A549 (cell line): Measurements from ENCODE around the gene SDC1. TPM values are rescaled to one million over a fixed set of nuclear protein-coding genes. Genes with fewer than 3 reads are reported as not detected.
A peak's percentile ranks its signal among the peaks of the same experiment; 100 is the strongest.

Source experiments
- ATAC-seq, 2 experiments: fragments of 200-7000 bp in 1 of 2; fragments of >200 bp in 1 of 2; cut with Nextera tagmentation in 1 of 2; cut with Tn5 transposase in 1 of 2; 3 replicates each; pipeline versions ENCODE4 v1.8.0 to v1.9.1; 2018 to 2020; ENCODE audit warnings: mild to moderate bottlenecking in 1 of 2, moderate library complexity in 1 of 2
- CTCF ChIA-PET: fragments of 300-600 bp; sonication (Branson Sonifier 250); formaldehyde crosslinking; extraction: SDS; loops from one replicate; lab custom pipeline; 2021; ENCODE audit warnings: antibody characterized with exemption, inconsistent platforms; lab: Yijun Ruan, JAX
- POLR2A ChIA-PET: fragments of 350-600 bp; formaldehyde crosslinking; extraction: SDS; loops from one replicate; lab custom pipeline; 2021; ENCODE audit warnings: antibody characterized with exemption, inconsistent platforms; lab: Yijun Ruan, JAX
- DNase-seq, 2 experiments: peaks; one replicate each; pipeline versions ENCODE4 v3.0.0 to v3.0.0-alpha.2; 2011 to 2016; ENCODE audit warnings: low read depth in 1 of 2, low spot score in 1 of 2
- FAIRE-seq: peaks from 2 replicates; lab custom pipeline; 2011; peaks lifted over from hg19 to GRCh38; lab: Jason Lieb, UNC
- H3K27ac ChIP-seq, 2 experiments: fragments of >200 bp; sonication (Bioruptor Twin); formaldehyde crosslinking; 3 replicates each; pipeline ENCODE4 v1.5.1; 2016 to 2017
- H3K4me1 ChIP-seq: fragments of >200 bp; sonication (Bioruptor Twin); formaldehyde crosslinking; 3 replicates; pipeline ENCODE4 v1.6.1; 2016
- H3K4me2 ChIP-seq: fragments of >200 bp; sonication (Bioruptor Twin); formaldehyde crosslinking; 3 replicates; pipeline ENCODE4 v1.6.1; 2016
- H3K4me3 ChIP-seq: fragments of >200 bp; sonication (Bioruptor Twin); formaldehyde crosslinking; 3 replicates; pipeline ENCODE4 v1.5.1; 2016
- H3K9me3 ChIP-seq: fragments of >200 bp; sonication (Bioruptor Twin); formaldehyde crosslinking; 3 replicates; pipeline ENCODE4 v1.6.1; 2016
- CBX2 ChIP-seq: fragments of 200-600 bp; sonication (generic); IDR thresholded peaks from 2 replicates; pipeline ENCODE4 v1.6.1; 2016; ENCODE audit warnings: low read depth, mild to moderate bottlenecking, borderline replicate concordance
- CHD2 ChIP-seq: fragments of 150-350 bp; IDR thresholded peaks from 2 replicates; pipeline ENCODE4 v1.6.1; 2014; ENCODE audit warnings: low read length; ENCODE audit not compliant: partially characterized antibody
- CHD4 ChIP-seq: fragments of 200-600 bp; sonication (generic); IDR thresholded peaks from 2 replicates; pipeline ENCODE4 v1.6.1; 2016; ENCODE audit warnings: antibody characterized with exemption, mild to moderate bottlenecking, borderline replicate concordance
- CTCF ChIP-seq: fragments of >200 bp; sonication (Bioruptor Twin); formaldehyde crosslinking; IDR thresholded peaks from 3 replicates; pipeline ENCODE4 v1.5.1; 2016
- EHMT2 ChIP-seq: fragments of 200-600 bp; sonication (generic); IDR thresholded peaks from 2 replicates; pipeline ENCODE4 v1.6.1; 2016; ENCODE audit warnings: antibody characterized with exemption, low read depth, mild to moderate bottlenecking, moderate library complexity
- ELK1 ChIP-seq: fragments of 150-350 bp; IDR thresholded peaks from 2 replicates; pipeline ENCODE4 v1.6.1; 2014; ENCODE audit warnings: low read depth, mild to moderate bottlenecking, low read length
- FOSL2 ChIP-seq, 2 experiments: fragments of 450-650 bp in 1 of 2; fragments of >200 bp in 1 of 2; sonication (Bioruptor Twin) in 1 of 2; formaldehyde crosslinking; IDR thresholded peaks; 2 replicates each; pipeline versions ENCODE4 v1.5.0 to v1.6.1; 2016 to 2020; ENCODE audit warnings: mild to moderate bottlenecking in 1 of 2, moderate library complexity in 1 of 2
- FOXS1 ChIP-seq: fragments of 250-450 bp; sonication (Bioruptor Pico); IDR thresholded peaks from 2 replicates; pipeline ENCODE4 v1.5.0; 2020; ENCODE audit warnings: mild to moderate bottlenecking, moderate library complexity
- GATA3 ChIP-seq: IDR thresholded peaks from 2 replicates; pipeline ENCODE4 v1.6.1; 2012; ENCODE audit warnings: borderline replicate concordance
- HEYL ChIP-seq: fragments of 250-450 bp; sonication (Bioruptor Pico); IDR thresholded peaks from 2 replicates; pipeline ENCODE4 v1.8.0; 2021; ENCODE audit warnings: mild to moderate bottlenecking, moderate library complexity
- HOXA7 ChIP-seq: fragments of 250-450 bp; sonication (Bioruptor Pico); IDR thresholded peaks from 2 replicates; pipeline ENCODE4 v1.5.0; 2020; ENCODE audit warnings: mild to moderate bottlenecking, moderate library complexity
- KDM1A ChIP-seq: fragments of 200-600 bp; sonication (generic); IDR thresholded peaks from 2 replicates; pipeline ENCODE4 v1.6.1; 2016; ENCODE audit warnings: low read depth, mild to moderate bottlenecking
- KDM5A ChIP-seq: fragments of 200-600 bp; sonication (generic); IDR thresholded peaks from 2 replicates; pipeline ENCODE4 v1.6.1; 2016; ENCODE audit warnings: antibody characterized with exemption, mild to moderate bottlenecking
- MAFK ChIP-seq: fragments of 450-650 bp; IDR thresholded peaks from 2 replicates; pipeline ENCODE4 v1.6.1; 2014; ENCODE audit not compliant: partially characterized antibody
- MAZ ChIP-seq: fragments of 150-350 bp; IDR thresholded peaks from 2 replicates; pipeline ENCODE4 v1.6.1; 2014; ENCODE audit warnings: antibody characterized with exemption, low read depth, low read length, borderline replicate concordance
- MYC ChIP-seq: IDR thresholded peaks from 2 replicates; pipeline ENCODE4 v1.6.1; 2012; ENCODE audit warnings: mild to moderate bottlenecking, inconsistent platforms, low read length, improper control_type of control experiment, borderline replicate concordance
- NFE2L2 ChIP-seq: fragments of 150-350 bp; conservative IDR thresholded peaks from 2 replicates; pipeline ENCODE4 v1.6.1; 2014; ENCODE audit warnings: low read length
- NR3C1 ChIP-seq: fragments of >200 bp; sonication (Bioruptor Twin); formaldehyde crosslinking; IDR thresholded peaks from 3 replicates; pipeline ENCODE4 v1.6.1; 2017
- POLR2A ChIP-seq: IDR thresholded peaks from 2 replicates; pipeline ENCODE4 v1.6.1; 2012; ENCODE audit warnings: mild to moderate bottlenecking, low read length
- RAD21 ChIP-seq, 2 experiments: fragments of >200 bp in 1 of 2; sonication (Bioruptor Twin) in 1 of 2; formaldehyde crosslinking in 1 of 2; IDR thresholded peaks in 1 of 2; conservative IDR thresholded peaks in 1 of 2; 2 replicates in 1 of 2; 3 replicates in 1 of 2; pipeline ENCODE4 v1.6.1; 2012 to 2018; ENCODE audit warnings: inconsistent platforms in 1 of 2
- RFX5 ChIP-seq: fragments of 450-650 bp; IDR thresholded peaks from 2 replicates; pipeline ENCODE4 v1.7.1; 2014; ENCODE audit warnings: antibody characterized with exemption, mild to moderate bottlenecking, moderate library complexity
- SMC3 ChIP-seq: fragments of >200 bp; sonication (Bioruptor Twin); formaldehyde crosslinking; IDR thresholded peaks from 3 replicates; pipeline ENCODE4 v1.6.1; 2018; ENCODE audit warnings: inconsistent platforms
- TP53 ChIP-seq: fragments of 250-450 bp; sonication (Bioruptor Pico); IDR thresholded peaks from 2 replicates; pipeline ENCODE4 v1.5.0; 2021; ENCODE audit warnings: mild to moderate bottlenecking, moderate library complexity
- ZC3H11A ChIP-seq: fragments of 450-650 bp; IDR thresholded peaks from 2 replicates; pipeline ENCODE4 v1.6.1; 2014; ENCODE audit warnings: antibody characterized with exemption, mild to moderate bottlenecking
- ZNF302 ChIP-seq: fragments of 250-450 bp; sonication (Bioruptor Pico); IDR thresholded peaks from 2 replicates; pipeline ENCODE4 v1.9.0; 2021; ENCODE audit warnings: inconsistent platforms, mild to moderate bottlenecking, moderate library complexity
- WGBS: methylation state at CpG from one replicate; pipeline ENCODE4 v1.1.6; 2017; ENCODE audit errors: missing lambda C conversion rate; 5-methylcytosine and 5-hydroxymethylcytosine counted together
- polyA plus RNA-seq, 4 experiments: library from polyadenylated mRNA; depleted of rRNA in 3 of 4; stranded (reverse); fragments of >200 nt; fragmentation: RNase III in 1 of 4; extraction: RNeasy Plus Mini Kit Qiagen cat#74134 plus additional on column Dnase treatment in 1 of 4; gene quantifications; 2 replicates in 3 of 4; 3 replicates in 1 of 4; pipeline ENCODE4 v1.2.3, GENCODE V29; 2011 to 2017
- TF ChIP-seq, protein P1 (sequence below): fragments of >200 bp; sonication (Bioruptor Twin); formaldehyde crosslinking; IDR thresholded peaks from 2 replicates; pipeline ENCODE4 v1.6.1; 2016
- TF ChIP-seq, protein P2 (sequence below): IDR thresholded peaks from 2 replicates; pipeline ENCODE4 v1.6.1; 2012; ENCODE audit warnings: low read depth, borderline replicate concordance

The SDC1 gene
- polyA plus RNA-seq, 2 of the 4 experiments (the other 2 are of a cell fraction), result 116 to 171 TPM

- no peak for ATAC-seq
- 93% methylated on average over 5 of the region's 5 CpGs for WGBS
- no peaks in the 10 kb centered on the region for H3K9me3 ChIP-seq
- CTCF ChIA-PET, result interaction anchor here (2.1 to 5.8 kb wide), 5 partner anchors 8 to 129 kb away, joined by 8 to 35 read pairs (median 26); partner anchors contain the start of gene SDC1
- no peak for FAIRE-seq
- H3K4me1 ChIP-seq, result peaks cover 16% of the 10 kb centered on the region
- no peak for TF ChIP-seq CBX2
- TF ChIP-seq MYC, result no peak
- no peak for TF ChIP-seq NFE2L2
- TF ChIP-seq MAFK, result no peak
- no peak for TF ChIP-seq SMC3
- TF ChIP-seq CHD2, result no peak
- no peak for TF ChIP-seq HEYL (CRISPR knock-in tag)
- no peak for TF ChIP-seq GATA3
- TF ChIP-seq ZNF302, result no peak
- TF ChIP-seq HOXA7 (CRISPR knock-in tag), result no peak
- TF ChIP-seq ZC3H11A, result no peak
- TF ChIP-seq, protein P1, sequence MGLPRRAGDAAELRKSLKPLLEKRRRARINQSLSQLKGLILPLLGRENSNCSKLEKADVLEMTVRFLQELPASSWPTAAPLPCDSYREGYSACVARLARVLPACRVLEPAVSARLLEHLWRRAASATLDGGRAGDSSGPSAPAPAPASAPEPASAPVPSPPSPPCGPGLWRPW, result no peak
- no peak for TF ChIP-seq ELK1
- no peak for TF ChIP-seq CHD4
- no peak for TF ChIP-seq FOSL2 (IDR thresholded peaks at IDR 0.05)
- no peak for TF ChIP-seq FOSL2 (CRISPR knock-in tag; IDR thresholded peaks at IDR 0.05)
- TF ChIP-seq KDM5A, result no peak
- TF ChIP-seq TP53, result no peak
- no peak for TF ChIP-seq KDM1A
- TF ChIP-seq MAZ, result no peak
- no peak overlapping the region for H3K27ac ChIP-seq
- POLR2A ChIA-PET, result interaction anchor here (1.0 to 1.2 kb wide), 2 partner anchors 9 to 58 kb away, joined by 3 read pairs; no protein-coding TSS in a partner anchor
- H3K4me3 ChIP-seq, result no peak overlapping the region
- DNase-seq, result no peak
- H3K4me2 ChIP-seq, result no peak overlapping the region
These were observed 7.9 kb upstream of the SDC1 start for GRCh38 chr2:20232837-20233207.

DNA sequence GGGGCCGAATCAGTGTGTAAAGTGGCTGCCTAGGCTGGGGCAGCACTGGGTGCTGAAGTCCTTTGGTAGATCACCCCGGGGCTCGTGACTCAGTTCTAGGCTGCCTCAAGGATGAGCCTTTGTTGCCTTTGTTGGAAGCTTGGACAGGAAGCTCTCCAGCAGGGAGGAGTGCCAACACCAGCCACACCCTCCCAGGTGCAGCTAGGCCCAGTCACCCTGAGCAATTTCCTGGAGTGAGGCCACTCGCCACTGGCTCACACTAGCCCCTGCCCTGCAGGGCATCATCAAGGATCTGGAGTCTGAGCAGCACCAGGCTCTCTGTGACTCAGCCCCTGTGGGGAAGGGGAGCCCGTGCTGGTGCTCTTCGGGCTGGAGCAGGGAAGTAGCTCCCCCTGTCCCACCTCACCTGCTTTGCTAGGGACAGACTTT, 6.7 kb upstream of the SDC1 start:
- ChIA-PET POLR2A (interaction anchor here (1.0 to 1.2 kb wide), 2 partner anchors 8 to 60 kb away, joined by 3 read pairs; no protein-coding TSS in a partner anchor), CTCF (interaction anchor here (0.7 to 5.8 kb wide), 15 partner anchors 8 to 276 kb away, joined by 3 to 35 read pairs (median 4); no protein-coding TSS in a partner anchor)
- Histone ChIP-seq H3K4me1 (peaks cover 16% of the 10 kb centered on the region), H3K9me3 (no peaks in the 10 kb centered on the region), H3K4me2 (peak overlapping the region; percentile 63), H3K27ac (peak overlapping the region; percentile 46 to 76), H3K4me3 (no peak overlapping the region)
- TF ChIP-seq EHMT2, result no peak
- 0 out of 5 replicates have a peak, but pooled peaks of 1 of the 2 experiments have one; percentile 16 for TF ChIP-seq RAD21 (conservative IDR thresholded peaks at IDR 0.05 in 1 of 2, IDR thresholded peaks at IDR 0.05 in 1 of 2)
- no peak for TF ChIP-seq RFX5
- no peak for TF ChIP-seq SMC3
- TF ChIP-seq FOXS1 (CRISPR knock-in tag), result no peak
- peak; percentile 10; the same call in 1 of the 3 replicates for TF ChIP-seq CTCF
- TF ChIP-seq POLR2A, result no peak
- TF ChIP-seq FOSL2 (IDR thresholded peaks at IDR 0.05), result no peak
- TF ChIP-seq FOSL2 (CRISPR knock-in tag; IDR thresholded peaks at IDR 0.05), result peak; percentile 24
- no peak for TF ChIP-seq NR3C1
- TF ChIP-seq, protein P2, sequence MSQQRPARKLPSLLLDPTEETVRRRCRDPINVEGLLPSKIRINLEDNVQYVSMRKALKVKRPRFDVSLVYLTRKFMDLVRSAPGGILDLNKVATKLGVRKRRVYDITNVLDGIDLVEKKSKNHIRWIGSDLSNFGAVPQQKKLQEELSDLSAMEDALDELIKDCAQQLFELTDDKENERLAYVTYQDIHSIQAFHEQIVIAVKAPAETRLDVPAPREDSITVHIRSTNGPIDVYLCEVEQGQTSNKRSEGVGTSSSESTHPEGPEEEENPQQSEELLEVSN, result no peak
- DNase-seq, result peak; percentile 65 to 87
- ATAC-seq, result peak; percentile 86 to 88
- FAIRE-seq, result no peak
- WGBS, result 6% methylated on average over 6 of the region's 6 CpGs
